CD4-positive, alpha-beta T cell (primary cell): ENCODE measurements around the gene S100A5. TPM values are rescaled to one million over a fixed set of nuclear protein-coding genes. Genes with fewer than 3 reads are reported as not detected.
"Not testable (repeated sequence)": the region's sequence is repeated elsewhere in the genome, so short reads cannot be mapped to it uniquely, and the experiment has no call there.

ENCODE experiments used
- ATAC-seq: fragments of 200-7000 bp; cut with Tn5 transposase; one replicate; pipeline ENCODE4 v1.10.0; 2022; ENCODE audit warnings: mild to moderate bottlenecking; ENCODE audit not compliant: poor library complexity
- CTCF ChIA-PET: fragments of 350-600 bp; sonication (Branson Sonifier 250); formaldehyde crosslinking; loops from one replicate; lab custom pipeline; 2021; ENCODE audit warnings: antibody characterized with exemption, inconsistent platforms; lab: Charles Lee
- POLR2A ChIA-PET: fragments of 350-600 bp; sonication (Branson Sonifier 250); formaldehyde crosslinking; loops from one replicate; lab custom pipeline; 2021; ENCODE audit warnings: antibody characterized with exemption, inconsistent platforms; lab: Charles Lee
- DNase-seq, 14 experiments: peaks; one replicate each; pipeline ENCODE4 v3.0.0-alpha.2; 2013 to 2020; ENCODE audit warnings: mixed read lengths in 2 of 14
- H3K27ac ChIP-seq, 2 donors: one replicate each; pipeline versions ENCODE4 v1.5.1 to v1.7.0; 2013; ENCODE audit warnings: low read length in 2 of 2, low read depth in 1 of 2, mild to moderate bottlenecking in 1 of 2
- H3K27me3 ChIP-seq, 2 experiments: 1 replicate in 1 of 2; 2 replicates in 1 of 2; pipeline versions ENCODE4 v1.6.1 to v1.7.0; 2013; ENCODE audit warnings: low read length in 2 of 2, control low read depth in 1 of 2, mild to moderate bottlenecking in 1 of 2, moderate library complexity in 1 of 2; ENCODE audit not compliant: insufficient read depth in 2 of 2, control insufficient read depth in 1 of 2
- H3K36me3 ChIP-seq: one replicate; pipeline ENCODE4 v1.6.1; 2013; ENCODE audit warnings: low read length, control low read depth; ENCODE audit not compliant: insufficient read depth
- H3K4me1 ChIP-seq: one replicate; pipeline ENCODE4 v1.6.1; 2013; ENCODE audit warnings: low read length, control low read depth; ENCODE audit not compliant: insufficient read depth
- H3K4me3 ChIP-seq: one replicate; pipeline ENCODE4 v1.5.1; 2013; ENCODE audit warnings: mild to moderate bottlenecking, low read length, moderate library complexity
- H3K9me3 ChIP-seq, 2 experiments: 1 replicate in 1 of 2; 2 replicates in 1 of 2; pipeline versions ENCODE4 v1.6.1 to v1.7.0; 2013; ENCODE audit warnings: low read length in 2 of 2, mild to moderate bottlenecking in 2 of 2, control low read depth in 1 of 2, moderate library complexity in 1 of 2; ENCODE audit not compliant: control insufficient read depth in 1 of 2, insufficient read depth in 1 of 2
- H3K27ac Mint-ChIP-seq: one replicate; pipeline ENCODE4 v1.8.0; 2020; ENCODE audit warnings: mixed read lengths
- H3K27me3 Mint-ChIP-seq: one replicate; pipeline ENCODE4 v1.8.0; 2021; ENCODE audit warnings: mixed read lengths
- H3K36me3 Mint-ChIP-seq: one replicate; pipeline ENCODE4 v1.8.0; 2021; ENCODE audit warnings: low read depth, mixed read lengths
- H3K4me1 Mint-ChIP-seq: one replicate; pipeline ENCODE4 v1.8.0; 2021; ENCODE audit warnings: low read depth, mixed read lengths
- H3K4me3 Mint-ChIP-seq: one replicate; pipeline ENCODE4 v1.8.0; 2020; ENCODE audit warnings: mild to moderate bottlenecking, mixed read lengths
- H3K9me3 Mint-ChIP-seq: one replicate; pipeline ENCODE4 v1.8.0; 2020; ENCODE audit warnings: mixed read lengths
- CTCF ChIP-seq: fragments of 200-600 bp; IDR thresholded peaks from one replicate; pipeline ENCODE4 v1.8.0; 2022; ENCODE audit warnings: antibody characterized with exemption, mild to moderate bottlenecking
- intact Hi-C, 2 experiments: fragments of 100-400 bp; cut with DNase I in 1 of 2; cut with micrococcal nuclease in 1 of 2; formaldehyde crosslinking; loops; one replicate each; pipeline versions ENCODE4 v1.15.1 to v1.9.0; 2023 to 2025; cut with DNase I, micrococcal nuclease
- total RNA-seq, 174 experiments: library from RNA in 2 of 174; stranded (reverse) in 2 of 174; gene quantifications; one replicate each; pipeline ENCODE4 v1.2.3 and lab custom pipeline; 2021 to 2026

The S100A5 gene
- total RNA-seq, 2 experiments from 2014 or later: 0.80 to 1.3 TPM

- no peak overlapping the region for H3K27ac ChIP-seq
- no peaks in the 10 kb centered on the region for H3K36me3 Mint-ChIP-seq
- no peaks in the 10 kb centered on the region for H3K9me3 Mint-ChIP-seq
- no peak for TF ChIP-seq CTCF
- no peaks in the 10 kb centered on the region for H3K4me1 ChIP-seq
- ATAC-seq (no peak), DNase-seq (no peak)
- intact Hi-C loops: no loop called here
- POLR2A ChIA-PET: no interaction called here
- no peak overlapping the region for H3K27ac Mint-ChIP-seq
- no peaks in the 10 kb centered on the region for H3K27me3 ChIP-seq
- H3K27me3 Mint-ChIP-seq: peaks cover 4% of the 10 kb centered on the region
- no peaks in the 10 kb centered on the region for H3K36me3 ChIP-seq
- no peak overlapping the region for H3K4me3 ChIP-seq
- CTCF ChIA-PET: no interaction called here
- H3K9me3 ChIP-seq: no peaks in the 10 kb centered on the region
- H3K4me1 Mint-ChIP-seq: no peaks in the 10 kb centered on the region
- no peak overlapping the region for H3K4me3 Mint-ChIP-seq
These were observed 43.2 kb upstream of the S100A5 start for GRCh38 chr1:153583976-153584375.

GRCh38 chr1:153583514-153583913, 42.8 kb upstream of the S100A5 start:
- H3K4me3 ChIP-seq, H3K4me1 ChIP-seq, H3K9me3 Mint-ChIP-seq, H3K36me3 Mint-ChIP-seq, H3K27ac ChIP-seq, H3K27ac Mint-ChIP-seq, intact Hi-C loops, DNase-seq, CTCF ChIA-PET, H3K36me3 ChIP-seq, H3K4me3 Mint-ChIP-seq, H3K4me1 Mint-ChIP-seq, H3K27me3 Mint-ChIP-seq, H3K9me3 ChIP-seq, POLR2A ChIA-PET, ATAC-seq, H3K27me3 ChIP-seq: not testable (repeated sequence)

GRCh38 chr1:153582836-153583235, 42.1 kb upstream of the S100A5 start:
- H3K4me1 ChIP-seq, intact Hi-C loops, CTCF ChIA-PET, DNase-seq, POLR2A ChIA-PET, H3K36me3 Mint-ChIP-seq, H3K27ac Mint-ChIP-seq, H3K36me3 ChIP-seq, ATAC-seq, H3K9me3 Mint-ChIP-seq, H3K4me3 ChIP-seq, H3K4me3 Mint-ChIP-seq, H3K4me1 Mint-ChIP-seq, H3K27ac ChIP-seq, H3K27me3 ChIP-seq, H3K9me3 ChIP-seq: not testable (repeated sequence)
- H3K27me3 Mint-ChIP-seq: peaks cover 15% of the 10 kb centered on the region

GRCh38 chr1:153578936-153579335, 38.2 kb upstream of the S100A5 start:
- H3K36me3 ChIP-seq: no peaks in the 10 kb centered on the region
- Mint-ChIP-seq H3K4me3 (no peak overlapping the region), H3K27ac (no peak overlapping the region), H3K36me3 (no peaks in the 10 kb centered on the region), H3K9me3 (no peaks in the 10 kb centered on the region), H3K27me3 (peaks cover 27% of the 10 kb centered on the region), H3K4me1 (no peaks in the 10 kb centered on the region)
- H3K4me1 ChIP-seq: no peaks in the 10 kb centered on the region
- intact Hi-C loops: no loop called here
- POLR2A ChIA-PET: no interaction called here
- peaks cover 0 to 10% of the 10 kb centered on the region in 2 experiments for H3K27me3 ChIP-seq
- no peak overlapping the region for H3K4me3 ChIP-seq
- no peak for TF ChIP-seq CTCF
- H3K27ac ChIP-seq: no peak overlapping the region
- no peaks in the 10 kb centered on the region for H3K9me3 ChIP-seq
- CTCF ChIA-PET: no interaction called here
- DNase-seq (no peak), ATAC-seq (no peak)
